Measurements from ENCODE around the gene INPP4B. TPM values are rescaled to one million over a fixed set of nuclear protein-coding genes. Genes with fewer than 3 reads are reported as not detected.
"Not testable (repeated sequence)": the region's sequence is repeated elsewhere in the genome, so short reads cannot be mapped to it uniquely, and the experiment has no call there.

INPP4B gene
- total RNA-seq, 1 donor from 2014 or later = 12.0 TPM

DNA sequence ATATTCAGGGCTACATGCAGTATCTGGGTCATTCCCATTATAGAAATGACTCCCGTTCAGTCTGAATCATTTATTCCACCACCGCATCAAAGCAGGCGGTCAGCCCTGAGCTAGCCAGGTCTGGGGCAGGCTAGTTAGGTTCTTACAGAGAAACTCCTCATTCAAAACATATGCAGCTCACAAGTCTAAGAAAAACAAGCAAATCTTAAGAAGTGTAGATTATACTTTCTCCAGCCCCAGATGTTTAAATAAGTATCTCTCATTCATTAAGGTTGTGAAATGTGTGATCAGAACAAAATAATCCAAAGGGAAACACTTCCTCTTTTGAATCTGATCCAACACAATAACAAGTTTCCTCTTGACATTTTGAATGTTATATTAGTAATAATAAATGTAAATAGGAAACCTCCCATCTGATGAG lies 441.9 kb downstream of the INPP4B start:
- TF ChIP-seq, protein P1, sequence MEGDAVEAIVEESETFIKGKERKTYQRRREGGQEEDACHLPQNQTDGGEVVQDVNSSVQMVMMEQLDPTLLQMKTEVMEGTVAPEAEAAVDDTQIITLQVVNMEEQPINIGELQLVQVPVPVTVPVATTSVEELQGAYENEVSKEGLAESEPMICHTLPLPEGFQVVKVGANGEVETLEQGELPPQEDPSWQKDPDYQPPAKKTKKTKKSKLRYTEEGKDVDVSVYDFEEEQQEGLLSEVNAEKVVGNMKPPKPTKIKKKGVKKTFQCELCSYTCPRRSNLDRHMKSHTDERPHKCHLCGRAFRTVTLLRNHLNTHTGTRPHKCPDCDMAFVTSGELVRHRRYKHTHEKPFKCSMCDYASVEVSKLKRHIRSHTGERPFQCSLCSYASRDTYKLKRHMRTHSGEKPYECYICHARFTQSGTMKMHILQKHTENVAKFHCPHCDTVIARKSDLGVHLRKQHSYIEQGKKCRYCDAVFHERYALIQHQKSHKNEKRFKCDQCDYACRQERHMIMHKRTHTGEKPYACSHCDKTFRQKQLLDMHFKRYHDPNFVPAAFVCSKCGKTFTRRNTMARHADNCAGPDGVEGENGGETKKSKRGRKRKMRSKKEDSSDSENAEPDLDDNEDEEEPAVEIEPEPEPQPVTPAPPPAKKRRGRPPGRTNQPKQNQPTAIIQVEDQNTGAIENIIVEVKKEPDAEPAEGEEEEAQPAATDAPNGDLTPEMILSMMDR (conservative IDR thresholded peaks at IDR 0.05; ENCODE audit: low read depth, low read length) = no peak
- H3K4me3 ChIP-seq (ENCODE audit: low read depth, low read length) = peak overlapping the region; percentile 68
- DNase-seq (ENCODE audit: low read depth) = no peak

DNA sequence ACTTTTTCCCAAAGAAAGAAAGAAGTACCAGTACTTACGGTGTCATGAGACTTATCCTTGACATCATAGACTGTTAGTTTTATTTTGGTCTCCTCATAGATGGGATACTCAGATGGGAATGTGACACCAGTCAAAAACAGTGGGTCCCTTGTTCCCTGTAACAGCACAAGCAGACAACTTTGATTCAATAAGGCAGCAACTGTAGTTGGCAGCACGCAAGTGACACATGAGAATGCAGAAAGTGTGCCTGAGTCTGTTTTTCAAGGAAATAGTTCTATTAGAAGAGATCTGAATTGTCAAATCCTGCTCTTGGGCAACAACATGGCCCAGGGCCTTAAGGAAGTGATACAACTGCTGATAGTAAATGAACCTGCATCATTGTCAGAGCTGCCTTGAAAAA lies 443.2 kb downstream of the INPP4B start:
- TF ChIP-seq, protein P1 (conservative IDR thresholded peaks at IDR 0.05; ENCODE audit: low read depth, low read length) = no peak
- peak overlapping the region; percentile 2 for H3K4me3 ChIP-seq (ENCODE audit: low read depth, low read length)

DNA sequence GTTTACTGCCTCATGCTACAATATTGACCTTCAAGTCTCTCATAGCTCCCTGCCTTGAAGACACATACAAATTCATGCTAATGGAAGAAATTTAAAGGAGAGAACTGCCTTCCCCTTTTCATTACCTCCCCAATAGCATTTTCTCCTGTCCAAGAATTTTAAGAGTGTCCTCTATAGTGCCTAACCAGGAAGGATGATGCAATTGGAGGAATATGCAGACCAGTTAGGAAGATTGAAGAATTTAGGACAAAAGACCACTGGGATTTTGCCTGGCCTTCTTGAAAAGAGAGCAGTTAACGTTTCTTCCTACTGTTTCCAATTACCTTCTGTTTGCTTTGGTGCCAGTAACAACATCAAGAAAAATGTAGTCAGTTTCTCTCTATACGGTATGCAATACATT lies 443.9 kb downstream of the INPP4B start:
- no peak for DNase-seq (ENCODE audit: low read depth)
- no peak overlapping the region for H3K4me3 ChIP-seq (ENCODE audit: low read depth, low read length)
- TF ChIP-seq, protein P1 (conservative IDR thresholded peaks at IDR 0.05; ENCODE audit: low read depth, low read length) = no peak

More for the DNA sequence above, 443.2 kb downstream of the INPP4B start:
- DNase-seq (ENCODE audit: low read depth) = no peak

DNA sequence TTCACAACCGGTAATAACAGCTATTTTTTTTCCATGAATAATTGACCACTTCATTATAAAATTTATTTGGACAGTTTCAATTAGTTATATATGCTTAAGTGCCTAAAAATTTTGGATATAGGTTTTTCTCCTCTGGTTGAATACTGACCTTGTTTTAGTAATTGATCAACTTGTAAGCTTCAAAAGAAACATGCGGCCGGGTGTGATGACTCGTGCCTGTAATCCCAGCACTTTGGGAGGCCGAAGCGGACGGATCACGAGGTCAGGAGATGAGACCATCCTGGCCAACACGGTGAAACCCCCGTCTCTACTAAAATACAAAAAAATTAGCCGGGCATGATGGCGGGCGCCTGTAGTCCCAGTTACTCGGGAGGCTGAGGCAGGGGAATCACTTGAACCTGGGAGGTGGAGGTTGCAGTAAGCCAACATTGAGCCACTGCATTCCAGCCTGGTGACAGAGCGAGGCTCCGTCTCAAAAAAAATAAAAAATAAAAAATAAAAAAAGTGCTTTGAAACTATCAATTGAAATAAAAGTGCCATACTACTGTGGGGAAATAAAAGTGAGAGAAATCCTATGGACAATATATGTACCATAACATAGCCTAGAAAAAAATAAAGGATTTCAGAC lies 448.6 kb downstream of the INPP4B start:
- not testable (repeated sequence) for H3K4me3 ChIP-seq (ENCODE audit: low read depth, low read length); DNase-seq (ENCODE audit: low read depth)

DNA sequence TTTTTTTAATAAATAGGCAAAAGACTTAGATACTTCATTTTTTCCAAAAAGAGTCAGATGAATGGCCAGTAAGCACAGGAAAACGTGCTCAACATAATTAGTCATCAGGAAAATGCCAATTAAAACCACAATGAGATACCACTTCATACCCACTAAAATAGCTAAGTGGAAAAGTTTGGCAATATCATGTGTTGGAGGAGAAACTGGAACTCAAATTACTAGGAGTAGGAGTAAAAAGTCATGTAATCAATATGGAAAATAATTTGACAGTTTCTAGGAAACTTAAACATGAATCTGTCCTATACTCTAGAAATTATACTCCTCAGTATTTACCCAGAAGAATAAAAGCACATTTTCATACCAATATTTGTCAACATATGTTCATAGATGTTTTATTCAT lies 449.8 kb downstream of the INPP4B start:
- no peak overlapping the region for H3K4me3 ChIP-seq (ENCODE audit: low read depth, low read length)
- TF ChIP-seq, protein P1 (conservative IDR thresholded peaks at IDR 0.05; ENCODE audit: low read depth, low read length) = no peak
- DNase-seq (ENCODE audit: low read depth) = no peak

DNA sequence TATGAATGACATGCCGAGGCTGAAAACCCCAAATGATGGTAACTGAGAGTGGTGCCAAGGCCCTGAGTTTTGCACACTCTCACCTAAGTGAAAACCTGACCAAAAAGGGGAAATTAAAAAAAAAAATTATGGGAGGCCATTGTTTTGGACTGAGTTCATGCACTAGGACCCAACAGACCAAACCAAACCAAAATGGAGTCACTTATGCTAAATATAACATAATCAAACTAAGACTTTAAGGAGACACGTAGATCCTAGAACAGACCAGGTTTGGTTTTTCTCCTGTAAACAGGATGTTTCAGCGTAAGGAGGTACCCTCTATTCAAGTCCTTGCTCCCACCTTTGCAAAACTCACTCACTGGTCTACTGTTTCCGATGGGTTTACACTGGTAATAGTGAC lies 453.0 kb downstream of the INPP4B start:
- TF ChIP-seq, protein P1 (conservative IDR thresholded peaks at IDR 0.05; ENCODE audit: low read depth, low read length) = no peak
- H3K4me3 ChIP-seq (ENCODE audit: low read depth, low read length) = no peak overlapping the region
- no peak for DNase-seq (ENCODE audit: low read depth)

- TF ChIP-seq, protein P1 (conservative IDR thresholded peaks at IDR 0.05; ENCODE audit: low read depth, low read length) = no peak
- no peak for DNase-seq (ENCODE audit: low read depth)
- H3K4me3 ChIP-seq (ENCODE audit: low read depth, low read length) = no peak overlapping the region
These were observed 459.2 kb downstream of the INPP4B start for GRCh38 chr4:142386856-142387255.

Data from epithelial cell of proximal tubule (primary cell).